Ovary (tissue), 3 donors: Measurements from ENCODE around the gene DOCK8.

Experiments
- CTCF ChIP-seq, 3 donors: fragments of 450-650 bp in 2 of 3; fragments of 200-600 bp in 1 of 3; IDR thresholded peaks; one replicate each; pipeline versions ENCODE4 v1.5.1 to v1.8.0; 2016 to 2022; ENCODE audit warnings: antibody characterized with exemption in 3 of 3, mild to moderate bottlenecking in 1 of 3
- POLR2A ChIP-seq: fragments of 450-650 bp; IDR thresholded peaks from one replicate; pipeline ENCODE4 v1.6.1; 2017; ENCODE audit warnings: antibody characterized with exemption, mild to moderate bottlenecking, moderate library complexity
- donor health status: DM: no; HTN: no; CAD: no.

- TF ChIP-seq CTCF (IDR thresholded peaks at IDR 0.05) (no peak), POLR2A (no peak)
Measured at GRCh38 chr9:350384-350783, 135.7 kb downstream of the DOCK8 start.
